Stimulated activated CD8-positive, alpha-beta memory T cell treated with anti-CD3 and anti-CD28 coated beads, Interleukin-7, amount 100 ng/mL, for 24 hours (primary cell): ENCODE measurements around the gene TGM5.
"Not testable (repeated sequence)": the region's sequence is repeated elsewhere in the genome, so short reads cannot be mapped to it uniquely, and the experiment has no call there.

Source experiments
- DNase-seq: peaks from one replicate; pipeline ENCODE4 v3.0.0-alpha.2; 2020; ENCODE audit warnings: low read depth

TGM5 gene

GRCh38 chr15:43275740-43276562 is 9.2 kb upstream of the TGM5 start:
- no peak for DNase-seq

GRCh38 chr15:43274136-43274535 is 7.4 kb upstream of the TGM5 start:
- no peak for DNase-seq

- DNase-seq, result no peak
Observed at GRCh38 chr15:43273243-43273642, 6.5 kb upstream of the TGM5 start.

GRCh38 chr15:43271908-43272307 is 5.2 kb upstream of the TGM5 start:
- DNase-seq, result not testable (repeated sequence)

- no peak for DNase-seq
Observed at GRCh38 chr15:43270676-43271306, 4.1 kb upstream of the TGM5 start.

GRCh38 chr15:43270113-43270665 is 3.5 kb upstream of the TGM5 start:
- DNase-seq, result no peak

- DNase-seq, result no peak
Observed at GRCh38 chr15:43268111-43269105, 1.7 kb upstream of the TGM5 start.

- no peak for DNase-seq
Observed at GRCh38 chr15:43267439-43267838, 711 bp upstream of the TGM5 start.

GRCh38 chr15:43266386-43266785 is 342 bp downstream of the TGM5 start:
- no peak for DNase-seq

GRCh38 chr15:43260011-43260615 is 6.6 kb downstream of the TGM5 start:
- DNase-seq, result no peak

GRCh38 chr15:43258781-43259180 is 7.9 kb downstream of the TGM5 start:
- DNase-seq, result no peak

- no peak for DNase-seq
Observed at GRCh38 chr15:43256341-43256740, 10.4 kb downstream of the TGM5 start.

- no peak for DNase-seq
Observed at GRCh38 chr15:43255376-43255775, 11.4 kb downstream of the TGM5 start.

- DNase-seq, result no peak
Observed at GRCh38 chr15:43253431-43254403, 13.0 kb downstream of the TGM5 start.

- DNase-seq, result no peak
Observed at GRCh38 chr15:43251871-43252250, 14.9 kb downstream of the TGM5 start.

- DNase-seq, result no peak
Observed at GRCh38 chr15:43251185-43251870, 15.4 kb downstream of the TGM5 start.

GRCh38 chr15:43250785-43251184 is 15.9 kb downstream of the TGM5 start:
- DNase-seq, result no peak

GRCh38 chr15:43249699-43250203 is 17.0 kb downstream of the TGM5 start:
- DNase-seq, result no peak

- no peak for DNase-seq
Observed at GRCh38 chr15:43249236-43249635, 17.5 kb downstream of the TGM5 start.
